Caco-2 (cell line): ENCODE data around the gene CREB5. TPM values are rescaled to one million over a fixed set of nuclear protein-coding genes. Genes with fewer than 3 reads are reported as not detected.

Source experiments
- BruUV-seq: library from RNA; stranded (reverse); fragments of 400-500 nt; replicated peaks from 2 replicates; lab custom pipeline; 2021; lab: Mats Ljungman, UMichigan
- CTCF ChIA-PET: fragments of 300-600 bp; sonication (Branson Sonifier 250); formaldehyde crosslinking; loops from one replicate; lab custom pipeline; 2022; ENCODE audit warnings: antibody characterized with exemption; lab: Charles Lee
- POLR2A ChIA-PET: fragments of 300-600 bp; sonication (Branson Sonifier 250); formaldehyde crosslinking; loops from one replicate; lab custom pipeline; 2022; ENCODE audit warnings: antibody characterized with exemption; lab: Charles Lee
- DNase-seq, 2 experiments: peaks; one replicate each; pipeline versions ENCODE4 v3.0.0 to v3.0.0-alpha.2; 2020 to 2022
- H3K27me3 ChIP-seq: replicated peaks from 2 replicates; pipeline ENCODE4 v1.6.0; 2011; ENCODE audit warnings: low read length; ENCODE audit not compliant: control insufficient read depth, insufficient read depth
- H3K36me3 ChIP-seq: 2 replicates; pipeline ENCODE4 v1.5.1; 2011; ENCODE audit warnings: low read length; ENCODE audit not compliant: control insufficient read depth, insufficient read depth
- H3K4me1 ChIP-seq: fragments of 250-450 bp; sonication (Bioruptor Pico); 2 replicates; pipeline ENCODE4 v1.5.1; 2020; ENCODE audit warnings: mild to moderate bottlenecking
- H3K4me3 ChIP-seq: 2 replicates; pipeline ENCODE4 v1.5.1; 2011; ENCODE audit warnings: low read depth, mild to moderate bottlenecking, control low read depth, low read length
- H3K9me3 ChIP-seq: fragments of 250-450 bp; sonication (Bioruptor Pico); 2 replicates; pipeline ENCODE4 v1.5.1; 2020; ENCODE audit warnings: mild to moderate bottlenecking, moderate library complexity
- H3K27ac Mint-ChIP-seq: one replicate; pipeline ENCODE4 v1.8.0; 2022; ENCODE audit warnings: mixed read lengths; ENCODE audit not compliant: unreplicated experiment
- H3K27me3 Mint-ChIP-seq: one replicate; pipeline ENCODE4 v1.8.0; 2022; ENCODE audit warnings: mixed read lengths; ENCODE audit not compliant: insufficient read depth, unreplicated experiment
- H3K36me3 Mint-ChIP-seq: one replicate; pipeline ENCODE4 v1.8.0; 2022; ENCODE audit warnings: mild to moderate bottlenecking, mixed read lengths; ENCODE audit not compliant: insufficient read depth, unreplicated experiment
- H3K4me1 Mint-ChIP-seq: one replicate; pipeline ENCODE4 v1.8.0; 2022; ENCODE audit warnings: low read depth, mixed read lengths; ENCODE audit not compliant: unreplicated experiment
- H3K4me3 Mint-ChIP-seq: one replicate; pipeline ENCODE4 v1.8.0; 2022; ENCODE audit warnings: mild to moderate bottlenecking, moderate library complexity, mixed read lengths; ENCODE audit not compliant: unreplicated experiment
- H3K9me3 Mint-ChIP-seq: one replicate; pipeline ENCODE4 v1.8.0; 2022; ENCODE audit warnings: mixed read lengths; ENCODE audit not compliant: unreplicated experiment
- CTCF ChIP-seq, 2 experiments: fragments of 200-600 bp in 1 of 2; IDR thresholded peaks; 1 replicate in 1 of 2; 2 replicates in 1 of 2; pipeline versions ENCODE4 v1.5.1 to v1.8.0; 2011 to 2022; ENCODE audit warnings: antibody characterized with exemption in 1 of 2, control low read depth in 1 of 2, inconsistent platforms in 1 of 2, low read depth in 1 of 2, low read length in 1 of 2, mild to moderate bottlenecking in 1 of 2, moderate library complexity in 1 of 2; ENCODE audit not compliant: insufficient read depth in 1 of 2, severe bottlenecking in 1 of 2, unreplicated experiment in 1 of 2
- intact Hi-C: fragments of 100-400 bp; cut with micrococcal nuclease; formaldehyde crosslinking; loops from one replicate; pipeline ENCODE4 v1.10.0; 2022; ENCODE audit not compliant: unreplicated experiment
- total RNA-seq: library from RNA; stranded (reverse); gene quantifications from 2 replicates; pipeline ENCODE4 v1.2.3, GENCODE V29; 2022

The CREB5 gene
- total RNA-seq, 1 experiment from 2014 or later, result 9.1 TPM

GRCh38 chr7:28704706-28705105 is 292.4 kb downstream of the CREB5 start:
- Mint-ChIP-seq H3K9me3 (no peaks in the 10 kb centered on the region), H3K4me1 (no peaks in the 10 kb centered on the region), H3K27me3 (peaks cover 2% of the 10 kb centered on the region), H3K4me3 (no peak overlapping the region), H3K27ac (no peak overlapping the region), H3K36me3 (no peaks in the 10 kb centered on the region)
- no peak for DNase-seq
- H3K4me1 ChIP-seq, result no peaks in the 10 kb centered on the region
- ChIA-PET POLR2A (no interaction called here), CTCF (no interaction called here)
- intact Hi-C loops, result no loop called here
- no peaks in the 10 kb centered on the region for H3K27me3 ChIP-seq
- no peaks in the 10 kb centered on the region for H3K36me3 ChIP-seq
- H3K9me3 ChIP-seq, result no peaks in the 10 kb centered on the region
- H3K4me3 ChIP-seq, result no peak overlapping the region
- BruUV-seq, result no TSS peak
- no peak for TF ChIP-seq CTCF (IDR thresholded peaks at IDR 0.05; ENCODE audit: insufficient read depth in 1 of 2, low read depth in 1 of 2, low read length in 1 of 2, severe bottlenecking in 1 of 2, unreplicated experiment in 1 of 2)

- BruUV-seq, result no TSS peak
- intact Hi-C loops, result no loop called here
- H3K4me1 Mint-ChIP-seq, result no peaks in the 10 kb centered on the region
- POLR2A ChIA-PET, result no interaction called here
- H3K9me3 Mint-ChIP-seq, result no peaks in the 10 kb centered on the region
- Histone ChIP-seq H3K36me3 (no peaks in the 10 kb centered on the region), H3K27me3 (no peaks in the 10 kb centered on the region), H3K4me1 (no peaks in the 10 kb centered on the region), H3K4me3 (no peak overlapping the region), H3K9me3 (no peaks in the 10 kb centered on the region)
- CTCF ChIA-PET, result no interaction called here
- no peak overlapping the region for H3K27ac Mint-ChIP-seq
- no peaks in the 10 kb centered on the region for H3K36me3 Mint-ChIP-seq
- peaks cover 2% of the 10 kb centered on the region for H3K27me3 Mint-ChIP-seq
- TF ChIP-seq CTCF (IDR thresholded peaks at IDR 0.05; ENCODE audit: insufficient read depth in 1 of 2, low read depth in 1 of 2, low read length in 1 of 2, severe bottlenecking in 1 of 2, unreplicated experiment in 1 of 2), result no peak
- no peak overlapping the region for H3K4me3 Mint-ChIP-seq
- no peak for DNase-seq
Observed at GRCh38 chr7:28705350-28705749, 293.0 kb downstream of the CREB5 start.

GRCh38 chr7:28706584-28706983 is 294.3 kb downstream of the CREB5 start:
- Histone ChIP-seq H3K4me1 (no peaks in the 10 kb centered on the region), H3K4me3 (no peak overlapping the region), H3K36me3 (no peaks in the 10 kb centered on the region), H3K27me3 (no peaks in the 10 kb centered on the region; the same call in 1 of the 2 replicates), H3K9me3 (no peaks in the 10 kb centered on the region)
- H3K9me3 Mint-ChIP-seq, result no peaks in the 10 kb centered on the region
- no peak overlapping the region for H3K4me3 Mint-ChIP-seq
- H3K27ac Mint-ChIP-seq, result no peak overlapping the region
- no TSS peak for BruUV-seq
- H3K36me3 Mint-ChIP-seq, result no peaks in the 10 kb centered on the region
- POLR2A ChIA-PET, result no interaction called here
- CTCF ChIA-PET, result interaction anchor here (0.7 kb wide), 1 partner anchor 80 kb away, joined by 3 read pairs; no protein-coding TSS in a partner anchor
- no peak for TF ChIP-seq CTCF (IDR thresholded peaks at IDR 0.05; ENCODE audit: insufficient read depth in 1 of 2, low read depth in 1 of 2, low read length in 1 of 2, severe bottlenecking in 1 of 2, unreplicated experiment in 1 of 2)
- no peak for DNase-seq
- peaks cover 6% of the 10 kb centered on the region for H3K27me3 Mint-ChIP-seq
- intact Hi-C loops, result no loop called here
- no peaks in the 10 kb centered on the region for H3K4me1 Mint-ChIP-seq
